ENCODE results near the gene LLGL2. TPM values are rescaled to one million over a fixed set of nuclear protein-coding genes. Genes with fewer than 3 reads are reported as not detected.
"Not testable (repeated sequence)": the region's sequence is repeated elsewhere in the genome, so short reads cannot be mapped to it uniquely, and the experiment has no call there.

Gene LLGL2
- total RNA-seq, 8 experiments from 2014 or later = 0.60 to 6.1 (median 3.0) TPM

DNA sequence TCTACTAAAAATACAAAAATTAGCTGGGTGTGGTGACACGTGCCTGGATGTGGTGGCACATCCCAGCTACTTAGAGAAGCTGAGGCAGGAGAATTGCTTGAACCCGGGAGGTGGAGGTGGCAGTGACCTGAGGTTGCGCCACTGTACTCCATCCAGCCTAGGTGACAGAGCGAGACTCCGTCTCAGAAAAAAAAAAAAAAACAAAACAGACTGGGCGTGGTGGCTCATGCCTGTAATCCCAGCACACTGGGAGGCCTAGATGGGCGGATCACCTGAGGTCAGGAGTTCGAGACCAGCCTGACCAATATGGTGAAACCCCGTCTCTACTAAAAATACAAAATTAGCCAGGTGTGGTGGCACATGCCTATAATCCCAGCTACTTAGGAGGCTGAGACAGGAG lies 67.9 kb downstream of the LLGL2 start:
- in situ Hi-C loops (cut with MboI; ENCODE audit: low pct_unique_long_range_greater_than_20kb in 2 of 9, low sequenced_read_pairs in 9 of 9, unreplicated experiment in 9 of 9); H3K27ac ChIP-seq; H3K4me1 ChIP-seq (replicated peaks in 1 of 2); ATAC-seq (replicated peaks in 6 of 8); H3K4me3 ChIP-seq: not testable (repeated sequence)
- WGBS, 10 experiments = 49 to 100% (median 67%) methylated on average over 2 to 7 of the region's 9 CpGs; no CpG with 5 or more reads in 4 of the 10 experiments

DNA sequence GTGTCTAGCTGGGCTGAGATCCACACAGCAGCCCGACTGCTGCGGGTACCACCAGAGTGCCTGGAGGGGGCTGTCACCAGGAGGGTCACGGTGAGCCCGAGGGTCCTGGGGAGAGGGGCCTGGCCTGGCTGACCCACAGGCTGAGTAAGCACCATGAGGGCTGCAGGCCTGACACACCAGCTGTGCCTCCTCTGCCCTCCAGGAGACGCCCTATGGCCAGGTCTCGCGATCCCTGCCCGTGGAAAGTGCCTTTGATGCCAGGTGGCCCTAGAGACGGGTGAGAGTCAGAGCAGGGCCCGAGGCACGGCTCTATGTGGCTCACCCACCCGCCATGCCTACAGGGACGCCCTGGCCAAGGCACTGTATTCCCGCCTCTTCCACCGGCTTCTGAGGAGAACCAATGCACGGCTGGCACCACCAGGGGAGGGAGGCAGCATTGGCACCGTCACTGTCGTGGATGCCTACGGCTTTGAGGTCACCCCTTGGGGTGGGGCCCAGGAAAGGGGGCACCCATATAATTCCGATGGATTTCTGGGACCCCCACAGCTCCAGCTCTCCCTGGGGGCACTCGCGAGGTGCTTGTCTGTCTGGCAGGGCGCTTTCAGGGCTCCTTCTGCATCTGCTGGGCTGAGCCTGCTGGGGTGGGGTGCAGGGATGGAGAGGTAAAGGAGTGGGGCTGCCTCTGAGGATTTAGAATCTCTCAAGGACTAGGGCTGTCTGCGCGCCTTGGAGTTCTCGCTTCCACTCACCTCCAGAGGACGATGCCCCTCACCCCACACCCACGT lies 69.2 kb downstream of the LLGL2 start:
- H3K4me1 ChIP-seq (replicated peaks in 1 of 2) = peaks cover 0 to 5% of the 10 kb centered on the region in 2 donors
- 27 to 100% (median 79%) methylated on average over 1 to 6 of the region's 28 CpGs; no CpG with 5 or more reads in 4 of the 10 experiments for WGBS, 10 experiments
- no peak overlapping the region for H3K4me3 ChIP-seq
- no peak overlapping the region for H3K27ac ChIP-seq
- peak in 2 of 8 experiments; percentile 7 to 26 for ATAC-seq (replicated peaks in 6 of 8)
- in situ Hi-C loops (cut with MboI; ENCODE audit: low pct_unique_long_range_greater_than_20kb in 2 of 9, low sequenced_read_pairs in 9 of 9, unreplicated experiment in 9 of 9) = no loop called here

DNA sequence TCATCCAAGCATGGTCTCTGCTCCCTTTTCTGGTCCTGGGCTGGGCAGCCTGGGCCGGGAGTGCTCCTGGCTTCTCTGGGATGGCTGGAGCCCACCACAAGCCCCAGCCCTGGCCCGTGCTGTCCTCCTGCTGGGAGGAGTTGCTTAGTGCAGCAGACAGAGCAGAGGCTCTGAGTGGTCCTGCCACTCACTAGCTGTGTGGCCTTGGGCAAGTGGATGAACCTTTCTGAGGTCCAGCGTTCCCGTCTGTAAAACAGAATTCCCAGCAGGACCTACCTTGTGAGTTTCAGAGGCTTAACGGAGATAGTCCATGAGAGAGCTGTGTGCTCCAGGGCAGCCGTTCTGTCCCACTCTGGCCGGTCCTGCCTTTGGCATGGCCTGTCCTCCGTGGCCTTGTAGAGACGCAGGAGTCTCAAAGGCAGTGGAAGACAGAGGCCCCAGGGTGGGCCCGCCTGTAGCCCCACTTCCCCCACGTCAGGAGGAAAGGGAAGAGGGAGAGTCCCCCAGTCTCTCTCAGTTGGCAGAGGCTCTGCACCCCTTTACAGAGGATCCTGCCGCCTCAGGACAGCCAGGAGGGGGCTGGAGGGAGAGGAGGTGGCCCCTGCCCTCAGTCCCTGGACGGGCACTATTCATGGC lies 69.9 kb downstream of the LLGL2 start:
- Histone ChIP-seq H3K27ac (no peak overlapping the region), H3K4me1 (replicated peaks in 1 of 2) (no peaks in the 10 kb centered on the region), H3K4me3 (no peak overlapping the region)
- WGBS, 10 experiments = 40 to 83% (median 53%) methylated on average over 1 to 5 of the region's 13 CpGs; no CpG with 5 or more reads in 7 of the 10 experiments
- in situ Hi-C loops (cut with MboI; ENCODE audit: low pct_unique_long_range_greater_than_20kb in 2 of 9, low sequenced_read_pairs in 9 of 9, unreplicated experiment in 9 of 9) = no loop called here
- ATAC-seq (replicated peaks in 6 of 8) = peak in 2 of 8 experiments; percentile 7 to 19

DNA sequence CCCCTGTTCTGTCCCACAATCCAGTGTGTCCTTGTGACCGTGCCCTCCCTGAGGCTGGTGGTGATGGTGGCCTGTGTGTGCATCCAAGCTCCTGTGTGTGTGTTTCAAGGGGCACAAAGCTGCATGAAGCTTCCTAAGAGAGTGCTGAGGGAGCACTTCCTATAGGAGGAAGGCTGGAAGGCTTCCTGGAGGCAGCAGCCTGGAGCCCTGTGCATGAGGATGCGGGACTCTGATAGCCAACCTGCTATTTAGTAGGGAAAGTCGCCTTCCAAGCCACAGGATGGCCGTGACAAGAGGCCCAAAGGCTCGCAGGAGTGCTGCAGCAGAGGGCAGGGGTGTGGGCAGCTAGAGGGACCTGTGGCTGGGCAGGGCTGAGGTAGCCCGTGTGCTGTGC lies 70.4 kb downstream of the LLGL2 start:
- no peak for ATAC-seq (replicated peaks in 6 of 8)
- Histone ChIP-seq H3K27ac (no peak overlapping the region), H3K4me3 (no peak overlapping the region), H3K4me1 (replicated peaks in 1 of 2) (no peaks in the 10 kb centered on the region)
- WGBS, 10 experiments = 52 to 100% (median 76%) methylated on average over 1 to 5 of the region's 6 CpGs; no CpG with 5 or more reads in 7 of the 10 experiments
- in situ Hi-C loops (cut with MboI; ENCODE audit: low pct_unique_long_range_greater_than_20kb in 2 of 9, low sequenced_read_pairs in 9 of 9, unreplicated experiment in 9 of 9) = no loop called here

GRCh38 chr17:75596320-75597087 lies 71.0 kb downstream of the LLGL2 start:
- in situ Hi-C loops (cut with MboI; ENCODE audit: low pct_unique_long_range_greater_than_20kb in 2 of 9, low sequenced_read_pairs in 9 of 9, unreplicated experiment in 9 of 9) = no loop called here
- no peak overlapping the region for H3K27ac ChIP-seq
- 17 to 100% (median 70%) methylated on average over 1 to 9 of the region's 17 CpGs; no CpG with 5 or more reads in 4 of the 10 experiments for WGBS, 10 experiments

GRCh38 chr17:75601057-75601987 lies 75.8 kb downstream of the LLGL2 start:
- in situ Hi-C loops (cut with MboI; ENCODE audit: low pct_unique_long_range_greater_than_20kb in 2 of 9, low sequenced_read_pairs in 9 of 9, unreplicated experiment in 9 of 9) = no loop called here
- H3K4me1 ChIP-seq (replicated peaks in 1 of 2) = no peaks in the 10 kb centered on the region
- no peak overlapping the region for H3K27ac ChIP-seq
- no peak overlapping the region for H3K4me3 ChIP-seq
- peak; percentile 44 to 88 (median 56) for ATAC-seq (replicated peaks in 6 of 8)
- 32 to 100% (median 65%) methylated on average over 1 to 16 of the region's 28 CpGs; no CpG with 5 or more reads in 4 of the 10 experiments for WGBS, 10 experiments

More at GRCh38 chr17:75596320-75597087, 71.0 kb downstream of the LLGL2 start:
- Histone ChIP-seq H3K4me3 (no peak overlapping the region), H3K4me1 (replicated peaks in 1 of 2) (no peaks in the 10 kb centered on the region)
- no peak for ATAC-seq (replicated peaks in 6 of 8)

DNA sequence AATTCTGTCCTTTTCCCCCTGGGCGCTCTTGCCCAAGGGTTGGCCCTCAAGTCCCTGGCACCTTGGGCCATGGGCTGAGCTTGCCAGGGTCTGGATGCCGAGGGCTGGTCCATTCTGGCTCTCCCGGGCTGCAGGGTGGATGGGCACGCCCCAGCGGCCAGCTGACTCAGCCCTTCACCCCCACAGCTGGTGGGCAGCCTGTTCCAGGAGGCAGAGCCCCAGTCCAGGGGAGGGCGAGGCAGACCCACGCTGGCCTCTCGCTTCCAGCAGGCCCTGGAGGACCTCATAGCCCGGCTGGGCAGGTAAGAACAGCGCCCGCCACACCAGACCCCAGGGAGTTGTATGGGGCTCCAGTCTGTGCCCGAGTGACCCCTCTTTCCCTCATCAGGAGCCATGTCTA lies 77.1 kb downstream of the LLGL2 start:
- no peak overlapping the region for H3K4me3 ChIP-seq
- peak in 2 of 8 experiments; percentile 16 to 21 for ATAC-seq (replicated peaks in 6 of 8)
- in situ Hi-C loops (cut with MboI; ENCODE audit: low pct_unique_long_range_greater_than_20kb in 2 of 9, low sequenced_read_pairs in 9 of 9, unreplicated experiment in 9 of 9) = no loop called here
- WGBS, 10 experiments = 40 to 100% (median 100%) methylated on average over 1 of the region's 12 CpGs; no CpG with 5 or more reads in 7 of the 10 experiments
- H3K27ac ChIP-seq = no peak overlapping the region
- H3K4me1 ChIP-seq (replicated peaks in 1 of 2) = no peaks in the 10 kb centered on the region

GRCh38 chr17:75603123-75603522 lies 77.6 kb downstream of the LLGL2 start:
- Histone ChIP-seq H3K4me3 (no peak overlapping the region), H3K4me1 (replicated peaks in 1 of 2) (no peaks in the 10 kb centered on the region), H3K27ac (no peak overlapping the region)
- peak in 2 of 8 experiments; percentile 11 to 15 for ATAC-seq (replicated peaks in 6 of 8)
- 40 to 58% (median 55%) methylated on average over 1 to 6 of the region's 9 CpGs; no CpG with 5 or more reads in 7 of the 10 experiments for WGBS, 10 experiments
- in situ Hi-C loops (cut with MboI; ENCODE audit: low pct_unique_long_range_greater_than_20kb in 2 of 9, low sequenced_read_pairs in 9 of 9, unreplicated experiment in 9 of 9) = no loop called here

DNA sequence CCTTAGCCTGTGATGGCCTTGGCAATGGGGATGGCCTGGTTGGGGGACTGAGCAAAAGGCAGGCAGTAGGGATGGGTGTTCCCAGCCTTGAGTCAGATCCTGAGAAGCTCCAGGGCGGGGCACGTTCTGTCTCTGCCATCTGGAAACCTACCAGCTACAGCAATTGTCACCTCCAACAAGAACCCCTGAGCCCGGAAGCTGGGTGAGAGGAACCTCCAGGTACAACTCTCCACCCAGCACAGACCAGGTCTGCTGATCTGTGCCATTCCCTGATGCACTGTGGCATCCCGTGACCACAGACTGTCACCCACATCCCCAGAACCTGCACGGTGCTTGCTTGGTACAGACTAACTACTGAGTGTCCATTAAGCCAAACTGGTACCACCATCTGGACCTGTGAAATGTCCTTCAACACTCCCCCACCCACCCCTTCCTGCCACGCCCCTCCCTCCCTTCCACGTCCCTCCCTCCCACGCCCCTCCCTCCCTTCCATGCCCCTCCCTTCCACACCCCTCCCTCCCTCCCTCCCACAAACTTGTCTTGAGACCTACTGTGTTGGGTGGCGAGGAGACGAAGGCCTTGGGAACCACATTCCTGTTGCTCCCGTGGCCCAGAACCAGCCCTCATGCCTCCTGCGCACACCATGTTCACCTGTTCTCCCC lies 78.7 kb downstream of the LLGL2 start:
- H3K4me1 ChIP-seq (replicated peaks in 1 of 2) = no peaks in the 10 kb centered on the region
- H3K4me3 ChIP-seq = no peak overlapping the region
- ATAC-seq (replicated peaks in 6 of 8) = peak in 4 of 8 experiments; percentile 24 to 83 (median 66)
- in situ Hi-C loops (cut with MboI; ENCODE audit: low pct_unique_long_range_greater_than_20kb in 2 of 9, low sequenced_read_pairs in 9 of 9, unreplicated experiment in 9 of 9) = no loop called here
- 0 to 80% (median 40%) methylated on average over 1 to 4 of the region's 12 CpGs; no CpG with 5 or more reads in 6 of the 10 experiments for WGBS, 10 experiments
- H3K27ac ChIP-seq = no peak overlapping the region

- no peaks in the 10 kb centered on the region for H3K4me1 ChIP-seq (replicated peaks in 1 of 2)
- 40 to 100% (median 72%) methylated on average over 1 to 5 of the region's 16 CpGs; no CpG with 5 or more reads in 5 of the 10 experiments for WGBS, 10 experiments
- no peak overlapping the region for H3K4me3 ChIP-seq
- in situ Hi-C loops (cut with MboI; ENCODE audit: low pct_unique_long_range_greater_than_20kb in 2 of 9, low sequenced_read_pairs in 9 of 9, unreplicated experiment in 9 of 9) = no loop called here
- H3K27ac ChIP-seq = no peak overlapping the region
- peak in 1 of 8 experiments; percentile 8 for ATAC-seq (replicated peaks in 6 of 8)
Measured at GRCh38 chr17:75605790-75606189, 80.3 kb downstream of the LLGL2 start.

DNA sequence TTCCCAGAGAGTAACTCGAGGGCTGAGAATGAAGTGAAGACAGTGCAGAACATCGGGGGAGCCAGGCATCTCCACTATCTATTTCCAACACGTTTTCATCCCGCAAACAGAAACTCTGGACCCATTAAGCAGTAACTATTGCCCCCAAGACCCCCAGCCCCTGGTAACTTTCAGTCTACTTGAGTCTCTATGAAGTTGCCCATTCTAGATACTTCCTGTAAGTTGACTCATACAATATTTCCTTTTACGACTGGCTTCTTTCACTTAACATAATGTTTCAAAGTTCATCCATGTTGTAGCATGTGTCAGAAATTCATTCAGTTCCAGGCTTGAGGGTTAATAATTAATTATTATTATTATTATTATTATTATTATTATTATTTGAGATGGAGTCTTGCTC lies 81.6 kb downstream of the LLGL2 start:
- in situ Hi-C loops (cut with MboI; ENCODE audit: low pct_unique_long_range_greater_than_20kb in 2 of 9, low sequenced_read_pairs in 9 of 9, unreplicated experiment in 9 of 9) = no loop called here

More for the DNA sequence above, 81.6 kb downstream of the LLGL2 start:
- Histone ChIP-seq H3K4me3 (no peak overlapping the region), H3K27ac (no peak overlapping the region), H3K4me1 (replicated peaks in 1 of 2) (no peaks in the 10 kb centered on the region)
- WGBS, 10 experiments = 64 to 100% (median 80%) methylated on average over 1 to 5 of the region's 5 CpGs; no CpG with 5 or more reads in 3 of the 10 experiments
- no peak for ATAC-seq (replicated peaks in 6 of 8)

Data from motor neuron (in vitro differentiated cells).